Liver (tissue), 3 donors: ENCODE measurements around the gene CMTM1.

Source experiments
- ATF3 ChIP-seq: IDR thresholded peaks from 2 replicates; pipeline ENCODE4 v1.6.1; 2016; ENCODE audit warnings: antibody characterized with exemption
- CTCF ChIP-seq: fragments of 150-350 bp; IDR thresholded peaks from 2 replicates; pipeline ENCODE4 v1.5.1; 2017; ENCODE audit warnings: improper control_type of control experiment, low read depth, low read length; ENCODE audit not compliant: missing input control
- GABPA ChIP-seq, 2 donors: IDR thresholded peaks in 1 of 2; conservative IDR thresholded peaks in 1 of 2; 2 replicates each; pipeline ENCODE4 v1.6.1; 2016; ENCODE audit warnings: antibody characterized with exemption in 2 of 2, mild to moderate bottlenecking in 1 of 2, moderate library complexity in 1 of 2
- donor health status: healthy.
- donor health status: healthy.

DNA sequence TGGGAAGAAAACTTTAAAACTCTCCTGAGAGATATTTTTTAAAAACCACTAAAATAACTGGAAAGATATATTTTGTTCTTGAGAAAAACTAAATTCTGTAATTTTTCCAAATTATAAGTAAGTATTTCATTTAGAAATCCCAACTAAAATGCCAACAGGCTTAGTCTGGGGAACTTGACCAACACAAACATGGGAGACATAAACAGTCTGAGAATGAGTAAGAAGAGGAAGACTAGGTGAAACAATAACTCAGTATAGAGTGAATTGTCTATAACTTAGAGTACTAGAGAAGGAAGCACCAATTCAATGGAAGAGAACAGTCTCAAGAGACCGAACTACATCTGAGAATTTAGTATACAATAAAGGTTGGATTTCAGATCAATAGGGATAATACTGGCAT, 2.9 kb downstream of the CMTM1 start:
- TF ChIP-seq GABPA (IDR thresholded peaks at IDR 0.05 in 1 of 2, conservative IDR thresholded peaks at IDR 0.05 in 1 of 2) (no peak), CTCF (no peak), ATF3 (no peak)
